ENCODE measurements around the gene GPBAR1.

Gene GPBAR1

GRCh38 chr2:218260742-218261422, at the start of gene GPBAR1:
Gene GPBAR1, plus strand, starts transcription at chr2:218261015. Its CDS starts 1,710 bp downstream, at chr2:218262725.
- peaks cover 23% of the 10 kb centered on the region in 2 donors for H3K36me3 ChIP-seq (ENCODE audit: control insufficient read depth in 2 of 2, insufficient read depth in 2 of 2, low read length in 2 of 2)

GRCh38 chr2:218214116-218214515, 46.7 kb upstream of the GPBAR1 start:
- no peak overlapping the region for H3K9ac ChIP-seq (ENCODE audit: low read length in 2 of 2)
- H3K4me1 ChIP-seq (ENCODE audit: control insufficient read depth, insufficient read depth, low read length) = peaks cover 10% of the 10 kb centered on the region
- H3K36me3 ChIP-seq (ENCODE audit: control insufficient read depth in 2 of 2, insufficient read depth in 2 of 2, low read length in 2 of 2) = no peaks in the 10 kb centered on the region

More at GRCh38 chr2:218260742-218261422, at the start of gene GPBAR1:
- H3K4me1 ChIP-seq (ENCODE audit: control insufficient read depth, insufficient read depth, low read length) = peaks cover 70% of the 10 kb centered on the region
- no peaks in the 10 kb centered on the region for H3K27me3 ChIP-seq (ENCODE audit: control insufficient read depth in 1 of 2, insufficient read depth in 2 of 2, low read length in 2 of 2)
- H3K27ac ChIP-seq (ENCODE audit: low read length) = peak within 1 kb of the TSS; percentile 96
- peak within 1 kb of the TSS; percentile 59 to 68 for H3K9ac ChIP-seq (ENCODE audit: low read length in 2 of 2)
- H3K4me3 ChIP-seq (ENCODE audit: low read length in 2 of 2) = peak within 1 kb of the TSS; percentile 36 to 61
- H3K9me3 ChIP-seq (ENCODE audit: control insufficient read depth in 2 of 2, low read length in 2 of 2) = no peaks in the 10 kb centered on the region

GRCh38 chr2:218216336-218216673, 44.5 kb upstream of the GPBAR1 start:
- Histone ChIP-seq H3K4me3 (ENCODE audit: low read length in 2 of 2) (peak overlapping the region; percentile 66 to 93), H3K36me3 (ENCODE audit: control insufficient read depth in 2 of 2, insufficient read depth in 2 of 2, low read length in 2 of 2) (no peaks in the 10 kb centered on the region), H3K27me3 (ENCODE audit: control insufficient read depth in 1 of 2, insufficient read depth in 2 of 2, low read length in 2 of 2) (no peaks in the 10 kb centered on the region), H3K9me3 (ENCODE audit: control insufficient read depth in 2 of 2, low read length in 2 of 2) (no peaks in the 10 kb centered on the region), H3K27ac (ENCODE audit: low read length) (peak overlapping the region; percentile 94), H3K9ac (ENCODE audit: low read length in 2 of 2) (peak overlapping the region; percentile 68 to 96), H3K4me1 (ENCODE audit: control insufficient read depth, insufficient read depth, low read length) (peaks cover 25% of the 10 kb centered on the region)

More at GRCh38 chr2:218214116-218214515, 46.7 kb upstream of the GPBAR1 start:
- Histone ChIP-seq H3K4me3 (ENCODE audit: low read length in 2 of 2) (no peak overlapping the region), H3K9me3 (ENCODE audit: control insufficient read depth in 2 of 2, low read length in 2 of 2) (no peaks in the 10 kb centered on the region), H3K27ac (ENCODE audit: low read length) (no peak overlapping the region), H3K27me3 (ENCODE audit: control insufficient read depth in 1 of 2, insufficient read depth in 2 of 2, low read length in 2 of 2) (no peaks in the 10 kb centered on the region)

GRCh38 chr2:218216674-218217359, 44.0 kb upstream of the GPBAR1 start, which contains the start of gene ARPC2:
Gene ARPC2, plus strand, starts transcription at chr2:218217189. Its CDS starts 282 bp downstream, at chr2:218217471.
- peak within 1 kb of the TSS; percentile 85 to 93 for H3K4me3 ChIP-seq (ENCODE audit: low read length in 2 of 2)
- peak within 1 kb of the TSS; percentile 94 for H3K27ac ChIP-seq (ENCODE audit: low read length)
- no peaks in the 10 kb centered on the region for H3K36me3 ChIP-seq (ENCODE audit: control insufficient read depth in 2 of 2, insufficient read depth in 2 of 2, low read length in 2 of 2)
- no peaks in the 10 kb centered on the region for H3K9me3 ChIP-seq (ENCODE audit: control insufficient read depth in 2 of 2, low read length in 2 of 2)
- no peaks in the 10 kb centered on the region for H3K27me3 ChIP-seq (ENCODE audit: control insufficient read depth in 1 of 2, insufficient read depth in 2 of 2, low read length in 2 of 2)
- H3K4me1 ChIP-seq (ENCODE audit: control insufficient read depth, insufficient read depth, low read length) = peaks cover 27% of the 10 kb centered on the region
- H3K9ac ChIP-seq (ENCODE audit: low read length in 2 of 2) = peak within 1 kb of the TSS; percentile 87 to 96

- Histone ChIP-seq H3K27ac (ENCODE audit: low read length) (peak overlapping the region; percentile 83), H3K9ac (ENCODE audit: low read length in 2 of 2) (peak overlapping the region; percentile 82 to 87), H3K27me3 (ENCODE audit: control insufficient read depth in 1 of 2, insufficient read depth in 2 of 2, low read length in 2 of 2) (no peaks in the 10 kb centered on the region), H3K4me3 (ENCODE audit: low read length in 2 of 2) (peak overlapping the region; percentile 85 to 93), H3K4me1 (ENCODE audit: control insufficient read depth, insufficient read depth, low read length) (peaks cover 27% of the 10 kb centered on the region), H3K36me3 (ENCODE audit: control insufficient read depth in 2 of 2, insufficient read depth in 2 of 2, low read length in 2 of 2) (no peaks in the 10 kb centered on the region), H3K9me3 (ENCODE audit: control insufficient read depth in 2 of 2, low read length in 2 of 2) (no peaks in the 10 kb centered on the region)
Measured at GRCh38 chr2:218217360-218218267, 43.2 kb upstream of the GPBAR1 start.

GRCh38 chr2:218218268-218219185, 42.3 kb upstream of the GPBAR1 start:
- no peaks in the 10 kb centered on the region for H3K36me3 ChIP-seq (ENCODE audit: control insufficient read depth in 2 of 2, insufficient read depth in 2 of 2, low read length in 2 of 2)
- peak overlapping the region; percentile 85 to 93 for H3K4me3 ChIP-seq (ENCODE audit: low read length in 2 of 2)
- peaks cover 27% of the 10 kb centered on the region for H3K4me1 ChIP-seq (ENCODE audit: control insufficient read depth, insufficient read depth, low read length)
- H3K27ac ChIP-seq (ENCODE audit: low read length) = peak overlapping the region; percentile 83
- H3K27me3 ChIP-seq (ENCODE audit: control insufficient read depth in 1 of 2, insufficient read depth in 2 of 2, low read length in 2 of 2) = no peaks in the 10 kb centered on the region
- peak overlapping the region; percentile 82 to 87 for H3K9ac ChIP-seq (ENCODE audit: low read length in 2 of 2)
- H3K9me3 ChIP-seq (ENCODE audit: control insufficient read depth in 2 of 2, low read length in 2 of 2) = no peaks in the 10 kb centered on the region

GRCh38 chr2:218219934-218220333, 40.9 kb upstream of the GPBAR1 start:
- H3K4me3 ChIP-seq (ENCODE audit: low read length in 2 of 2) = peak overlapping the region in 1 of 2 donors; percentile 29
- no peak overlapping the region for H3K9ac ChIP-seq (ENCODE audit: low read length in 2 of 2)
- no peaks in the 10 kb centered on the region for H3K27me3 ChIP-seq (ENCODE audit: control insufficient read depth in 1 of 2, insufficient read depth in 2 of 2, low read length in 2 of 2)
- peaks cover 0 to 3% of the 10 kb centered on the region in 2 donors for H3K36me3 ChIP-seq (ENCODE audit: control insufficient read depth in 2 of 2, insufficient read depth in 2 of 2, low read length in 2 of 2)
- no peak overlapping the region for H3K27ac ChIP-seq (ENCODE audit: low read length)
- H3K9me3 ChIP-seq (ENCODE audit: control insufficient read depth in 2 of 2, low read length in 2 of 2) = no peaks in the 10 kb centered on the region
- peaks cover 27% of the 10 kb centered on the region for H3K4me1 ChIP-seq (ENCODE audit: control insufficient read depth, insufficient read depth, low read length)

- Histone ChIP-seq H3K36me3 (ENCODE audit: control insufficient read depth in 2 of 2, insufficient read depth in 2 of 2, low read length in 2 of 2) (peaks cover 0 to 5% of the 10 kb centered on the region in 2 donors), H3K4me1 (ENCODE audit: control insufficient read depth, insufficient read depth, low read length) (peaks cover 27% of the 10 kb centered on the region), H3K9me3 (ENCODE audit: control insufficient read depth in 2 of 2, low read length in 2 of 2) (no peaks in the 10 kb centered on the region), H3K4me3 (ENCODE audit: low read length in 2 of 2) (no peak overlapping the region), H3K27me3 (ENCODE audit: control insufficient read depth in 1 of 2, insufficient read depth in 2 of 2, low read length in 2 of 2) (no peaks in the 10 kb centered on the region), H3K9ac (ENCODE audit: low read length in 2 of 2) (no peak overlapping the region), H3K27ac (ENCODE audit: low read length) (no peak overlapping the region)
Measured at GRCh38 chr2:218221000-218221399, 39.8 kb upstream of the GPBAR1 start.

- Histone ChIP-seq H3K36me3 (ENCODE audit: control insufficient read depth in 2 of 2, insufficient read depth in 2 of 2, low read length in 2 of 2) (peaks cover 6 to 9% of the 10 kb centered on the region in 2 donors), H3K4me1 (ENCODE audit: control insufficient read depth, insufficient read depth, low read length) (peaks cover 16% of the 10 kb centered on the region), H3K4me3 (ENCODE audit: low read length in 2 of 2) (no peak overlapping the region), H3K27me3 (ENCODE audit: control insufficient read depth in 1 of 2, insufficient read depth in 2 of 2, low read length in 2 of 2) (no peaks in the 10 kb centered on the region), H3K9ac (ENCODE audit: low read length in 2 of 2) (no peak overlapping the region), H3K27ac (ENCODE audit: low read length) (no peak overlapping the region), H3K9me3 (ENCODE audit: control insufficient read depth in 2 of 2, low read length in 2 of 2) (no peaks in the 10 kb centered on the region)
Measured at GRCh38 chr2:218223046-218223445, 37.8 kb upstream of the GPBAR1 start.

All from stomach smooth muscle (tissue), 2 donors.